Astrocyte of the spinal cord (primary cell): ENCODE data around the gene KCTD3.

Source experiments
- DNase-seq: peaks from one replicate; pipeline ENCODE4 v3.0.0; 2011; ENCODE audit warnings: low read depth, low spot score
- H3K4me3 ChIP-seq: 2 replicates; pipeline ENCODE4 v1.5.1; 2011; ENCODE audit warnings: low read depth, mild to moderate bottlenecking, low read length, moderate library complexity
- CTCF ChIP-seq: IDR thresholded peaks from 2 replicates; pipeline ENCODE4 v1.5.1; 2012; ENCODE audit warnings: low read depth, mild to moderate bottlenecking, low read length, inconsistent platforms
- in situ Hi-C: cut with HindIII; loops from 2 replicates; pipeline ENCODE4 v1.10.0; 2017; ENCODE audit warnings: low sequenced_read_pairs

KCTD3 gene

GRCh38 chr1:215600867-215601266 is 33.8 kb downstream of the KCTD3 start:
- DNase-seq = no peak
- H3K4me3 ChIP-seq = no peak overlapping the region
- in situ Hi-C loops = no loop called here
- no peak for TF ChIP-seq CTCF

GRCh38 chr1:215601276-215601675 is 34.2 kb downstream of the KCTD3 start:
- DNase-seq = no peak
- in situ Hi-C loops = no loop called here
- H3K4me3 ChIP-seq = no peak overlapping the region
- no peak for TF ChIP-seq CTCF

GRCh38 chr1:215603319-215603718 is 36.2 kb downstream of the KCTD3 start:
- DNase-seq = no peak
- no peak overlapping the region for H3K4me3 ChIP-seq
- no peak for TF ChIP-seq CTCF
- in situ Hi-C loops = no loop called here

- in situ Hi-C loops = no loop called here
- no peak overlapping the region for H3K4me3 ChIP-seq
- no peak for TF ChIP-seq CTCF
- no peak for DNase-seq
Measured at GRCh38 chr1:215605011-215605621, 38.0 kb downstream of the KCTD3 start.

DNA sequence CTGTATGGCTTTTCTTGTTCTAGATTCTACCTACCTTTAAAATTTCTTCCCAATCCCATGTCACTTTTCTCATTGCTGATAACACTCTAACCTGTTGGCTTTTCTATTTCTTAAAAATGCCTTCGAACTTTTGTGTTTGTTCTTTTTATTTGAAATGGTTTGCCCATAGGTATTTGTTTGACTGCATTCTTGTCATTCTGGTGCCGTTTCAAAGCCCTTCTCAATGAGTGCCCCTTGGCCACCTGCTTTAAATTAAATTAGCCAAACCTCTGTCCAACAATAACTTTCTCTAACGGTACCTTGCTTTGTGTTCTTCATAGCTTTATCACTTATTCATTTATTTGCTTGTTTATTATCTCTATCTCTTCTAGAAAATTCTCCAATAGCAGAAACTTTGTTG is 38.9 kb downstream of the KCTD3 start:
- in situ Hi-C loops = no loop called here
- H3K4me3 ChIP-seq = no peak overlapping the region
- no peak for DNase-seq
- TF ChIP-seq CTCF = no peak

- in situ Hi-C loops = no loop called here
- TF ChIP-seq CTCF = peak; percentile 37
- peak; percentile 39 for DNase-seq
- H3K4me3 ChIP-seq = no peak overlapping the region
Measured at GRCh38 chr1:215606564-215607168, 39.6 kb downstream of the KCTD3 start.
